IMR-90 (cell line): Measurements from ENCODE around the gene SMAD7. TPM values are rescaled to one million over a fixed set of nuclear protein-coding genes. Genes with fewer than 3 reads are reported as not detected.

Experiments used
- ATAC-seq: fragments of 200-7000 bp; cut with Tn5 transposase; 2 replicates; pipeline ENCODE4 v1.9.1; 2020; ENCODE audit warnings: low read depth, mild to moderate bottlenecking, moderate library complexity
- BruUV-seq: library from RNA; stranded (reverse); fragments of 400-500 nt; replicated peaks from 2 replicates; lab custom pipeline; 2021; lab: Mats Ljungman, UMichigan
- CTCF ChIA-PET: fragments of 300-600 bp; formaldehyde crosslinking; extraction: SDS; loops from one replicate; lab custom pipeline; 2021; ENCODE audit warnings: antibody characterized with exemption; lab: Yijun Ruan, JAX
- POLR2A ChIA-PET: fragments of 300-600 bp; sonication (Branson Sonifier 250); formaldehyde crosslinking; loops from one replicate; lab custom pipeline; 2022; ENCODE audit warnings: antibody characterized with exemption; ENCODE audit not compliant: unreplicated experiment; lab: Charles Lee
- DNase-seq: peaks from one replicate; pipeline ENCODE4 v3.0.0; 2013
- H2AFZ ChIP-seq: replicated peaks from 2 replicates; pipeline ENCODE3; 2013; ENCODE audit warnings: low read length, mild to moderate bottlenecking; ENCODE audit not compliant: poor library complexity
- H2AK5ac ChIP-seq: 2 replicates; pipeline ENCODE4 v1.6.1; 2013; ENCODE audit warnings: low read depth, low read length, inconsistent platforms
- H2AK9ac ChIP-seq: replicated peaks from 2 replicates; pipeline ENCODE3; 2013; ENCODE audit warnings: mild to moderate bottlenecking, low read depth, low read length, moderate library complexity; ENCODE audit not compliant: poor library complexity
- H2BK120ac ChIP-seq: 2 replicates; pipeline ENCODE4 v1.6.1; 2013; ENCODE audit warnings: low read depth, low read length, inconsistent platforms
- H2BK15ac ChIP-seq: 3 replicates; pipeline ENCODE4 v1.6.1; 2013; ENCODE audit warnings: low read depth, low read length, inconsistent platforms
- H2BK20ac ChIP-seq: 2 replicates; pipeline ENCODE4 v1.6.1; 2013; ENCODE audit warnings: low read depth, mild to moderate bottlenecking, inconsistent platforms, low read length, moderate library complexity
- H2BK5ac ChIP-seq: 2 replicates; pipeline ENCODE4 v1.6.1; 2013; ENCODE audit warnings: mild to moderate bottlenecking, low read depth, low read length, inconsistent platforms; ENCODE audit not compliant: poor library complexity, severe bottlenecking
- H3K14ac ChIP-seq: replicated peaks from 2 replicates; pipeline ENCODE4 v1.6.1; 2013; ENCODE audit warnings: low read depth, low read length, inconsistent platforms
- H3K18ac ChIP-seq: 2 replicates; pipeline ENCODE4 v1.6.1; 2013; ENCODE audit warnings: low read depth, low read length, control low read depth
- H3K23ac ChIP-seq: 2 replicates; pipeline ENCODE4 v1.6.1; 2013; ENCODE audit warnings: low read depth, low read length, inconsistent platforms
- H3K27ac ChIP-seq: 2 replicates; pipeline ENCODE4 v1.5.1; 2013; ENCODE audit warnings: mild to moderate bottlenecking, control low read depth, low read length; ENCODE audit not compliant: insufficient read depth
- H3K27me3 ChIP-seq: 2 replicates; pipeline ENCODE4 v1.6.1; 2013; ENCODE audit warnings: low read length; ENCODE audit not compliant: control insufficient read depth, insufficient read depth
- H3K36me3 ChIP-seq: 2 replicates; pipeline ENCODE4 v1.6.1; 2013; ENCODE audit warnings: low read length, mixed read lengths; ENCODE audit not compliant: control insufficient read depth, insufficient read depth
- H3K4ac ChIP-seq: 2 replicates; pipeline ENCODE4 v1.6.1; 2013; ENCODE audit warnings: low read depth, low read length, inconsistent platforms
- H3K4me1 ChIP-seq: 2 replicates; pipeline ENCODE4 v1.6.1; 2013; ENCODE audit warnings: low read length, mixed read lengths; ENCODE audit not compliant: control insufficient read depth, insufficient read depth
- H3K4me2 ChIP-seq: 2 replicates; pipeline ENCODE4 v1.6.1; 2013; ENCODE audit warnings: low read depth, mild to moderate bottlenecking, control low read depth, low read length, moderate library complexity
- H3K4me3 ChIP-seq: 2 replicates; pipeline ENCODE4 v1.5.1; 2013; ENCODE audit warnings: low read depth, mild to moderate bottlenecking, control low read depth, low read length, moderate library complexity; ENCODE audit not compliant: insufficient read depth
- H3K56ac ChIP-seq: 2 replicates; pipeline ENCODE4 v1.6.1; 2013; ENCODE audit warnings: low read length, inconsistent platforms; ENCODE audit not compliant: insufficient read depth; ENCODE audit errors: extremely low read depth
- H3K79me1 ChIP-seq, 2 experiments: 2 replicates each; pipeline ENCODE4 v1.6.1; 2013; ENCODE audit warnings: low read length in 2 of 2, inconsistent platforms in 1 of 2, low read depth in 1 of 2
- H3K9ac ChIP-seq: 2 replicates; pipeline ENCODE4 v1.6.1; 2013; ENCODE audit warnings: low read depth, low read length, control low read depth
- H3K9me1 ChIP-seq: 2 replicates; pipeline ENCODE4 v1.6.1; 2013; ENCODE audit warnings: low read length, inconsistent platforms; ENCODE audit not compliant: insufficient read depth
- H3K9me3 ChIP-seq: 2 replicates; pipeline ENCODE4 v1.6.1; 2013; ENCODE audit warnings: low read length; ENCODE audit not compliant: control insufficient read depth, insufficient read depth
- H4K20me1 ChIP-seq: 2 replicates; pipeline ENCODE4 v1.6.1; 2013; ENCODE audit warnings: low read length, inconsistent platforms; ENCODE audit not compliant: insufficient read depth
- H4K5ac ChIP-seq: 2 replicates; pipeline ENCODE4 v1.6.1; 2013; ENCODE audit warnings: mild to moderate bottlenecking, low read depth, low read length, control low read depth
- H4K8ac ChIP-seq, 2 experiments: 2 replicates each; pipeline ENCODE4 v1.6.1; 2013; ENCODE audit warnings: low read depth in 2 of 2, low read length in 2 of 2, control low read depth in 1 of 2, inconsistent platforms in 1 of 2
- H4K91ac ChIP-seq: 2 replicates; pipeline ENCODE4 v1.6.1; 2013; ENCODE audit warnings: low read depth, low read length, inconsistent platforms; ENCODE audit not compliant: insufficient read depth
- BHLHE40 ChIP-seq: fragments of 150-350 bp; IDR thresholded peaks from 2 replicates; pipeline ENCODE4 v1.6.1; 2016; ENCODE audit warnings: mild to moderate bottlenecking, low read depth, low read length
- CEBPB ChIP-seq: IDR thresholded peaks from 2 replicates; pipeline ENCODE4 v1.6.1; 2012; ENCODE audit warnings: low read depth, low read length, improper control_type of control experiment
- CHD1 ChIP-seq: IDR thresholded peaks from 2 replicates; pipeline ENCODE4 v1.6.1; 2012; ENCODE audit warnings: low read depth, low read length, improper control_type of control experiment
- CTCF ChIP-seq: conservative IDR thresholded peaks from 2 replicates; pipeline ENCODE4 v1.5.1; 2012; ENCODE audit warnings: mild to moderate bottlenecking, low read depth, low read length, improper control_type of control experiment
- ELK1 ChIP-seq: fragments of 150-350 bp; IDR thresholded peaks from 2 replicates; pipeline ENCODE4 v1.6.1; 2016; ENCODE audit warnings: low read depth, mild to moderate bottlenecking, low read length, moderate library complexity, borderline replicate concordance
- MXI1 ChIP-seq: IDR thresholded peaks from 2 replicates; pipeline ENCODE4 v1.6.1; 2012; ENCODE audit warnings: low read depth, mild to moderate bottlenecking, low read length, moderate library complexity, borderline replicate concordance
- NFE2L2 ChIP-seq: fragments of 150-350 bp; IDR thresholded peaks from 2 replicates; pipeline ENCODE4 v1.6.1; 2016; ENCODE audit warnings: low read depth, mild to moderate bottlenecking, low read length
- POLR2A ChIP-seq: IDR thresholded peaks from 2 replicates; pipeline ENCODE4 v1.6.1; 2012; ENCODE audit warnings: mild to moderate bottlenecking, low read depth, low read length
- RAD21 ChIP-seq: IDR thresholded peaks from 2 replicates; pipeline ENCODE4 v1.6.1; 2012; ENCODE audit warnings: low read length, improper control_type of control experiment
- RCOR1 ChIP-seq: IDR thresholded peaks from 2 replicates; pipeline ENCODE4 v1.6.1; 2012; ENCODE audit warnings: mild to moderate bottlenecking, low read length, improper control_type of control experiment; ENCODE audit not compliant: insufficient replicate concordance
- RFX5 ChIP-seq: IDR thresholded peaks from 2 replicates; pipeline ENCODE4 v1.8.0; 2012; ENCODE audit warnings: low read depth, mild to moderate bottlenecking, low read length, moderate library complexity
- SMC3 ChIP-seq: fragments of 150-350 bp; IDR thresholded peaks from 2 replicates; pipeline ENCODE4 v1.6.1; 2016; ENCODE audit warnings: low read depth, mild to moderate bottlenecking, antibody characterized with exemption, low read length, moderate library complexity
- USF2 ChIP-seq: fragments of 150-350 bp; IDR thresholded peaks from 2 replicates; pipeline ENCODE4 v1.6.1; 2017; ENCODE audit warnings: mild to moderate bottlenecking, antibody characterized with exemption, low read length, low read depth
- WGBS, 2 experiments: methylation state at CpG; one replicate each; pipeline versions ENCODE4 v1.1.5 to v1.1.7; 2013; ENCODE audit warnings: missing lambda C conversion rate in 2 of 2; ENCODE audit not compliant: insufficient read length in 1 of 2; ENCODE audit errors: extremely low coverage in 2 of 2; 5-methylcytosine and 5-hydroxymethylcytosine counted together
- dilution Hi-C: fragments of 300-500 bp; cut with HindIII; formaldehyde crosslinking; loops from one replicate; pipeline ENCODE4 v1.14.3; 2018; ENCODE audit warnings: low sequenced_read_pairs; ENCODE audit not compliant: unreplicated experiment
- in situ Hi-C: fragments of 300-500 bp; cut with MboI; formaldehyde crosslinking; loops from 3 replicates; pipeline ENCODE4 v1.14.3; 2019; ENCODE audit warnings: low sequenced_read_pairs, inconsistent platforms, mixed read lengths
- intact Hi-C: fragments of 100-400 bp; cut with micrococcal nuclease; formaldehyde crosslinking; loops from 2 replicates; pipeline ENCODE4 v1.10.0; 2022
- polyA plus RNA-seq, 3 experiments: library from polyadenylated mRNA; depleted of rRNA; stranded (reverse); fragments of >200 nt; gene quantifications; 2 replicates each; pipeline ENCODE4 v1.2.3, GENCODE V29; 2012; ENCODE audit warnings: low replicate concordance in 1 of 3
- total RNA-seq: library from RNA; depleted of rRNA; stranded (reverse); fragments of >200 nt; gene quantifications from 2 replicates; pipeline ENCODE4 v1.2.3, GENCODE V29; 2012

SMAD7 gene
- total and polyA plus RNA-seq, 2 of the 4 experiments (the other 2 are of a cell fraction), result 15.8 to 17.6 TPM

DNA sequence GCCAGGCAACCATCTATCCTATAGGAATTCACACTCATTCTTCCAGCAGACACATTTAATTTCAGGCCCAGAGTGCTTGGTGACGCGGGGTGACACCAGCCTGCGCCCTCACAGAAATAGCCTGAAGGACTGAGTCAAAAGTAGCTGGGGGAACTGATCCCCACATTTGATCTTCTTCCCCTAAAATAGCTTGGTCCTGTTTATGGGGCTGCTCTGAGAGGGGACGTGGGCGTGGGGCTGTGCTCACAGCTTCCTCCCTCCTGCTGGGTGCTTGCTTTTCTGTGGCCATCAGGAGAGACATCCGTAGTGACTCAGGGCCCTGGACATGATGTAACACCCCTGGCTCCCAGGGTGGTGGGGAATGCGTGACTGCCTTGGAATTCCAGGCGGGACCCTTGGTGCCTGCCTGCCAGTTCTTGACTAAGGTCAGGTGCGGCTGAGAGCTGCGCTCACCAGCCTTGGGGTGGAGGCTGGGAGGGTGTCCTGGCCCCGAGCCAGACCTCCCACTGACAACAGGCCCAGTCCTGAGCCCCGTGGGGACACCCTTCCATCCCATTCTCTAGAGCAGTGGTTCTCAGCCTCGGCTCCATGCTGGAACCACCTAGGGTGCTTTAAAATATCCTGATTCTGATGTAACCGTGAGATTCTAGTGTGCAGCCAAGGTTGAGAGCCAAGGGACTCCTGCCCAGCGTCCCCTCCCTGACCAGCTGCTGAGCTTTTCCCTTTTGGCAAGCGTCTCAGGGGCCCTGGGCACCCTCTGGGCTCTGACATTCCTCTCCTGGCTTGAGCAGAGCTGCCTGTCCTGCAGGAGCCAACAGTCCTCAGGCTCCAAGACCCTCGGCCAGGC, 47.4 kb upstream of the SMAD7 start:
- H3K18ac ChIP-seq, result peak overlapping the region; percentile 39
- peaks cover 37% of the 10 kb centered on the region for H3K4me1 ChIP-seq
- peak overlapping the region; percentile 94 for H2AK5ac ChIP-seq
- no TSS peak for BruUV-seq
- H3K14ac ChIP-seq, result peak overlapping the region; percentile 69
- peak overlapping the region; percentile 47 for H3K4me2 ChIP-seq
- H2BK20ac ChIP-seq, result peak overlapping the region; percentile 97
- peak overlapping the region; percentile 97 for H2BK120ac ChIP-seq
- H3K9me1 ChIP-seq, result peaks cover 31% of the 10 kb centered on the region
- no peak overlapping the region for H3K4me3 ChIP-seq
- H2AFZ ChIP-seq, result peak overlapping the region; percentile 90
- in situ Hi-C loops (no loop called here), intact Hi-C loops (no loop called here), dilution Hi-C loops (no loop called here)
- DNase-seq, result peak; percentile 97
- H4K91ac ChIP-seq, result peak overlapping the region; percentile 93
- peak; percentile 84 for ATAC-seq
- peak overlapping the region; percentile 31 for H4K5ac ChIP-seq
- CTCF ChIA-PET, result interaction anchor here (1.4 kb wide), 1 partner anchor 10 kb away, joined by 3 read pairs; no protein-coding TSS in a partner anchor
- no peaks in the 10 kb centered on the region for H3K36me3 ChIP-seq
- H3K56ac ChIP-seq, result peak overlapping the region; percentile 71
- H3K9ac ChIP-seq, result peak overlapping the region; percentile 14; the same call in 1 of the 2 replicates
- peaks cover 0 to 23% of the 10 kb centered on the region in 2 experiments; a peak in 2 of 4 replicates for H3K79me1 ChIP-seq
- 14% methylated on average over 4 of the region's 17 CpGs; no CpG with 5 or more reads in 1 of the 2 experiments for WGBS, 2 experiments
- H2BK15ac ChIP-seq, result peak overlapping the region; percentile 78
- H3K4ac ChIP-seq, result peak overlapping the region; percentile 95
- peak overlapping the region; percentile 26 to 81 for H4K8ac ChIP-seq
- no peaks in the 10 kb centered on the region for H3K9me3 ChIP-seq
- peak overlapping the region; percentile 48 for H3K27ac ChIP-seq
- peak overlapping the region; percentile 93 for H2AK9ac ChIP-seq
- peak overlapping the region; percentile 81 for H2BK5ac ChIP-seq
- H3K23ac ChIP-seq, result peak overlapping the region; percentile 83
- POLR2A ChIA-PET, result no interaction called here
- H4K20me1 ChIP-seq, result peaks cover 6% of the 10 kb centered on the region; the same call in 1 of the 2 replicates
- no peaks in the 10 kb centered on the region; the same call in 1 of the 2 replicates for H3K27me3 ChIP-seq
- TF ChIP-seq ELK1 (no peak), CHD1 (no peak), RCOR1 (no peak), CEBPB (peak; percentile 98), CTCF (no peak), RFX5 (peak; percentile 47; the same call in 1 of the 2 replicates), POLR2A (peak; percentile 52), BHLHE40 (peak; percentile 90), USF2 (peak; percentile 55; the same call in 1 of the 2 replicates), SMC3 (peak; percentile 26; the same call in 1 of the 2 replicates), RAD21 (peak; percentile 16; the same call in 1 of the 2 replicates), NFE2L2 (peak; percentile 63; the same call in 1 of the 2 replicates), MXI1 (0 out of 2 replicates have a peak, but pooled peaks have one; percentile 40)
